ENCODE measurements around the gene BCL6B.
"Not testable (repeated sequence)": the region's sequence is repeated elsewhere in the genome, so short reads cannot be mapped to it uniquely, and the experiment has no call there.

The BCL6B gene

DNA sequence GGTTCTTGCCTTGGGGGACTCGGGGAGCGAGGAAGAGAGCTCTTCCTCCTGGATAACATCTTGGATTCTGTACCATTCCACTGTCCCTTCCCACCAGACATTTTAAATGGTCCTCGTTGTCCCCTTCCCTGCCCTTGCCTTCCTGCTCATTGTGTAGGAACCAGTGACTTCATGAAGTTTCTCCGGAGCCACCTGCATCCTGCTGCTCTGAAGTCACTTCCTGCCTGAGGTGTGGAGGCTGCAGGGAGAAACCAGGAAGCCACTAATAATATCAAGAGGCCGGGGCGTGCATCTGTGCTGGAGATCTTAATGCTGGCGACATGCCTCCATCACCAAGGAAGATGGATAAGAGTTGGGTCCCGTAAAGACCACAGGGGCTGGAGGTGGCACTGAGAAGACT is 6.8 kb downstream of the BCL6B start:
- DNase-seq = no peak

- DNase-seq = no peak
Observed at GRCh38 chr17:7034955-7035590, 12.2 kb downstream of the BCL6B start.

- DNase-seq = peak; percentile 87
Observed at GRCh38 chr17:7035591-7036368, 12.9 kb downstream of the BCL6B start, which contains the start of gene SLC16A13. Gene SLC16A13, plus strand, starts transcription at chr17:7036015. Its CDS starts 368 bp downstream, at chr17:7036383.

DNA sequence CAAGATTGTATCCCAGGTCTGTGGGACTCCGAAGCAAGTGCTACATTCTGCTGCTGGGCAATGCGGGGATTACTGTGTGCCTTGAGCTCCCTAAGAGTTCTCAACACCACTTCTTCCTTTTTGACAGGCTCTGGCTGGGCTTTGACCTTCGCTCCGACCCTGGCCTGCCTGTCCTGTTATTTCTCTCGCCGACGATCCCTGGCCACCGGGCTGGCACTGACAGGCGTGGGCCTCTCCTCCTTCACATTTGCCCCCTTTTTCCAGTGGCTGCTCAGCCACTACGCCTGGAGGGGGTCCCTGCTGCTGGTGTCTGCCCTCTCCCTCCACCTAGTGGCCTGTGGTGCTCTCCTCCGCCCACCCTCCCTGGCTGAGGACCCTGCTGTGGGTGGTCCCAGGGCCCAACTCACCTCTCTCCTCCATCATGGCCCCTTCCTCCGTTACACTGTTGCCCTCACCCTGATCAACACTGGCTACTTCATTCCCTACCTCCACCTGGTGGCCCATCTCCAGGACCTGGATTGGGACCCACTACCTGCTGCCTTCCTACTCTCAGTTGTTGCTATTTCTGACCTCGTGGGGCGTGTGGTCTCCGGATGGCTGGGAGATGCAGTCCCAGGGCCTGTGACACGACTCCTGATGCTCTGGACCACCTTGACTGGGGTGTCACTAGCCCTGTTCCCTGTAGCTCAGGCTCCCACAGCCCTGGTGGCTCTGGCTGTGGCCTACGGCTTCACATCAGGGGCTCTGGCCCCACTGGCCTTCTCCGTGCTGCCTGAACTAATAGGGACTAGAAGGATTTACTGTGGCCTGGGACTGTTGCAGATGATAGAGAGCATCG is 15.4 kb downstream of the BCL6B start:
- DNase-seq = no peak

DNA sequence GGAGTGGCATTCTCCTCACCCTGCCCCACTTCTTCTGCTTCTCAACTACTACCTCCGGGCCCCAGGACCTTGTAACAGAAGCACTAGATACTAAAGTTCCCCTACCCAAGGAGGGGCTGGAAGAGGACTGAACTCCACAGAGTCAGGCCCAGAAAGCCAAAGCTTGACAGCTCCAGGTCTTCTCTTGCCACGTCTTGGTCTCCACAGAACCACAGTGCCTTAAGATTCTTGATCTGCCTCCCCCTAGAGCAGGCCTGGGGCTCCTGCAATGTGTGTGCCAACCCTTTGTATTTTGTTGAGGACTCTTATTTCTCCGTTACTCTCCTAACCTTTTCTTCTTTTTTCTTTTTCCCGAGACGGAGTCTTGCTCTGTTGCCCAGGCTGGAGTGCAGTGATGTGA is 17.0 kb downstream of the BCL6B start:
- DNase-seq = no peak

- DNase-seq = no peak
Observed at GRCh38 chr17:7041607-7042500, 19.0 kb downstream of the BCL6B start.

- no peak for DNase-seq
Observed at GRCh38 chr17:7042501-7043181, 19.8 kb downstream of the BCL6B start.

- DNase-seq = no peak
Observed at GRCh38 chr17:7043182-7043496, 20.3 kb downstream of the BCL6B start.

GRCh38 chr17:7043497-7044198 is 20.8 kb downstream of the BCL6B start, which contains the start of gene SLC16A11:
Gene SLC16A11, minus strand, starts transcription at chr17:7044092. Its CDS starts 579 bp downstream, at chr17:7043513.
- DNase-seq = peak; percentile 31

- peak; percentile 6 for DNase-seq
Observed at GRCh38 chr17:7045492-7046126, 22.8 kb downstream of the BCL6B start.

- DNase-seq = no peak
Observed at GRCh38 chr17:7046127-7046724, 23.4 kb downstream of the BCL6B start.

DNA sequence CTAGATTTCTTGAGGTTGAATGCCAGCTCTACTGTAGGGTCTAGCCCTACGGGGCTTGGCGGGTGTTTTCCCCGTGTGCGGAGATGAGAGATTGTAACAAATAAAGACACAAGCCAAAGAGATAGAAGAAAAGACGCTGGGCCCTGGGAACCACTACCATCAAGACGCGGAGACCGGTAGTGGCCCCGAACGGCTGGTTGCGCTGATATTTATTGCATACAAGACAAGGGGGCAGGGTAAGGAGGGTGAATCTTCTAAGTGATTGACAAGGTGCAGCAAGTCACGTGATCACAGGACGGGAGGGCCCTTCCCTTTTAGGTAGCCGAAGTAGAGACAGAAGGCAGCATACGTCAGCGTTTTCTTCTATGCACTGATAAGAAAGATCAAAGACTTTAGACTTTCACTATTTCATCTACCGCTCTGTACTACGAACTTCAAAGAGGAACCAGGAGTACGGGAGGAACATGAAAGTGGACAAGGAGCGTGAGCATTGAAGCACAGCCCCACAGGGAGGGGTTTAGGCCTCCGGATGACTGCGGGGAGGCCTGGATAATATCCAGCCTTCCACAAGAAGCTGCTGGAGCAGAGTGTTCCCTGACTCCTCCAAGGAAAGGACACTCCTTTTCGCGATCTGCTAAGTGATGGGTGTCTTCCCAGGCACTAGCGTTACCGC is 24.0 kb downstream of the BCL6B start:
- not testable (repeated sequence) for DNase-seq

- DNase-seq = no peak
Observed at GRCh38 chr17:7047566-7047965, 24.7 kb downstream of the BCL6B start.

GRCh38 chr17:7048968-7049367 is 26.1 kb downstream of the BCL6B start:
- no peak for DNase-seq

- not testable (repeated sequence) for DNase-seq
Observed at GRCh38 chr17:7050583-7050982, 27.7 kb downstream of the BCL6B start.

DNA sequence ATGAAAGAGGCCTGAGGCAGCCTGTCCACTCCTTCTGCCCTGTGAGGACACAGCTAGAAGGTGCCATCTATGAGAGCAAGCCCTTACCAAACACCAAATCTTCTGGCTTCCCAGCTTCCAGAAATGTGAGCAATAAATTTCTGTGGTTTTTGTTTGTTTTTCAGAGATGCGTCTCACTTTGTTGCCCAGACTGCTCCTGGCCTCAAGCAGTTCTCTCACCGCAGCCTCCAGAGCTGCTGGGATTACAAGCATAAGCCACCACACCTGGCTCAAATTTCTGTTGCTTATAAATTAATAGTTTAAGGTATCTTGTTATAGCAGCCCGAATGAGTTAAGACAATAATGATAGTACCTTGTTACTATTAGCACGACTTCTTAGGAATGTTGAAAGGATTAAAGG is 33.5 kb downstream of the BCL6B start:
- no peak for DNase-seq

DNA sequence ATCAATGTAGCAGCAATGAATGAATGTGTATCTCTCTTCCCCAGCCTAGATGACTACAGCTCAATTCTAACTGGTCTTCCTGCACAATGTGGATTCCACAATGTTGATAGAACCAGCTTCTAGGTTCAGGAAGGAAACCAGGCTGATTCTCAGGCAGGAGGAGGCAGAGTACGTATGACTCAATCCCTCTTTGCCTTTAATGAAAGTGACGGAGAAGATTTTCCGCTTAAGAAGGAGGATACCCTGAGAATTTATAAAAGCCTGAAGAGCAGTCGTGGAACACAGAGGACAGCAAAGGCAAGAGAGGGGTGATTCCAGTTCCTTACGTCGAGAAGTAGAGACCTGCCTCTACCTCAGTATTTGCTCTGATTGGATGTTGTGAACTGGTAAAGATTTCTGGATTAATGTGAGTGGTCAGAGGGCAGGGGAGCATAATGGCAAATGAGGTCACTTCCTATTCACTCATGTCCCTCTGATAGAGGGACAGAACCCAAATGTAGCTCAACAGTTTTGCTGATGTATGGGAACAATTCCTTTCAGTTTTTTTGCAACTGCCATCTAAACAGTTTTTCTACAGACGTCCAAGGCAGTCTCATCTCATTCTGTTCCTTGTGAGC is 36.1 kb downstream of the BCL6B start:
- DNase-seq = no peak

- no peak for DNase-seq
Observed at GRCh38 chr17:7060165-7060891, 37.5 kb downstream of the BCL6B start.

Data from NCI-H774 (cell line).